HepG2 (cell line): ENCODE measurements around the gene RPL37. TPM values are rescaled to one million over a fixed set of nuclear protein-coding genes. Genes with fewer than 3 reads are reported as not detected.

Source experiments
- ATAC-seq: fragments of 200-7000 bp; cut with Tn5 transposase; 3 replicates; pipeline ENCODE4 v1.9.1; 2020; ENCODE audit warnings: mild to moderate bottlenecking, moderate library complexity
- BruUV-seq: library from RNA; stranded (reverse); fragments of 400-500 nt; replicated peaks from 2 replicates; lab custom pipeline; 2021; lab: Mats Ljungman, UMichigan
- CTCF ChIA-PET: fragments of 300-600 bp; formaldehyde crosslinking; extraction: SDS; loops from one replicate; lab custom pipeline; 2021; ENCODE audit warnings: low total read pairs, inconsistent platforms, low intra/inter-chr PET ratio; lab: Yijun Ruan, JAX
- POLR2A ChIA-PET: fragments of 350-600 bp; sonication (Branson Sonifier 250); formaldehyde crosslinking; loops from one replicate; lab custom pipeline; 2020; ENCODE audit warnings: antibody characterized with exemption, inconsistent platforms; lab: Yijun Ruan, JAX
- DNase-seq: peaks from one replicate; pipeline ENCODE4 v3.0.0-alpha.2; 2015; ENCODE audit warnings: low spot score
- FAIRE-seq: peaks from 3 replicates; lab custom pipeline; 2011; peaks lifted over from hg19 to GRCh38; lab: Jason Lieb, UNC
- H2AFZ ChIP-seq: one replicate; pipeline ENCODE4 v1.6.1; 2011; ENCODE audit warnings: low read length, inconsistent platforms
- H3K27ac ChIP-seq: fragments of 300-600 bp; 3 replicates; pipeline ENCODE4 v1.8.0; 2011; ENCODE audit warnings: mixed run types, mild to moderate bottlenecking, mixed read lengths, low read length, inconsistent platforms; ENCODE audit not compliant: insufficient read depth; ENCODE audit errors: extremely low read length
- H3K27me3 ChIP-seq, 2 experiments: fragments of 200-600 bp in 1 of 2; 2 replicates in 1 of 2; 3 replicates in 1 of 2; pipeline versions ENCODE4 v1.6.0 to v1.8.0; 2011; ENCODE audit warnings: low read length in 2 of 2, mild to moderate bottlenecking in 2 of 2, moderate library complexity in 2 of 2, inconsistent platforms in 1 of 2; ENCODE audit not compliant: insufficient read depth in 2 of 2, control insufficient read depth in 1 of 2
- H3K36me3 ChIP-seq, 2 experiments: fragments of 200-600 bp in 1 of 2; replicated peaks in 1 of 2; 2 replicates in 1 of 2; 3 replicates in 1 of 2; pipeline versions ENCODE4 v1.5.1 to v1.8.0; 2011; ENCODE audit warnings: low read length in 2 of 2, inconsistent platforms in 1 of 2; ENCODE audit not compliant: insufficient read depth in 2 of 2, control insufficient read depth in 1 of 2
- H3K4me1 ChIP-seq: 2 replicates; pipeline ENCODE4 v1.5.1; 2012; ENCODE audit warnings: low read length, inconsistent platforms; ENCODE audit not compliant: insufficient read depth
- H3K4me2 ChIP-seq: 2 replicates; pipeline ENCODE4 v1.6.0; 2011; ENCODE audit warnings: low read depth, low read length, inconsistent platforms
- H3K4me3 ChIP-seq, 3 experiments: fragments of 200-600 bp in 1 of 3; sonication (generic), shearing (Covaris generic) in 1 of 3; replicated peaks in 1 of 3; 2 replicates each; pipeline ENCODE4 v1.5.1; 2011 to 2016; ENCODE audit warnings: low read length in 3 of 3, inconsistent platforms in 2 of 3, low read depth in 2 of 3, mild to moderate bottlenecking in 2 of 3, control low read depth in 1 of 3, mixed read lengths in 1 of 3; ENCODE audit not compliant: insufficient read depth in 1 of 3
- H3K79me2 ChIP-seq: one replicate; pipeline ENCODE4 v1.6.1; 2011; ENCODE audit warnings: low read length, inconsistent platforms; ENCODE audit not compliant: insufficient read depth
- H3K9ac ChIP-seq: 2 replicates; pipeline ENCODE4 v1.6.0; 2011; ENCODE audit warnings: mild to moderate bottlenecking, low read depth, low read length, inconsistent platforms; ENCODE audit not compliant: insufficient read depth
- H3K9me3 ChIP-seq: 2 replicates; pipeline ENCODE4 v1.5.1; 2012; ENCODE audit warnings: mild to moderate bottlenecking, low read length
- H4K20me1 ChIP-seq: 2 replicates; pipeline ENCODE4 v1.6.0; 2011; ENCODE audit warnings: inconsistent platforms, mild to moderate bottlenecking, low read length, moderate library complexity; ENCODE audit not compliant: insufficient read depth
- BRCA1 ChIP-seq: sonication (generic); formaldehyde crosslinking; IDR thresholded peaks from 2 replicates; pipeline ENCODE4 v1.4.0; 2020; ENCODE audit warnings: missing genetic modification reagents
- GATA4 ChIP-seq: sonication (generic); IDR thresholded peaks from 2 replicates; pipeline ENCODE4 v1.6.1; 2016; ENCODE audit warnings: antibody characterized with exemption, low read depth, borderline replicate concordance
- HMGA1 ChIP-seq: sonication (generic); formaldehyde crosslinking; conservative IDR thresholded peaks from 2 replicates; pipeline ENCODE4 v1.4.0; 2020; ENCODE audit warnings: missing genetic modification reagents
- JUNB ChIP-seq: sonication (generic); formaldehyde crosslinking; IDR thresholded peaks from 2 replicates; pipeline ENCODE4 v1.8.0; 2022; ENCODE audit warnings: missing genetic modification reagents, mild to moderate bottlenecking, borderline replicate concordance
- KLF9 ChIP-seq: IDR thresholded peaks from 2 replicates; pipeline ENCODE4 v1.6.1; 2016; ENCODE audit warnings: low read depth
- MYC ChIP-seq: sonication (generic); formaldehyde crosslinking; IDR thresholded peaks from 2 replicates; pipeline ENCODE4 v1.9.0; 2021; ENCODE audit warnings: missing genetic modification reagents, borderline replicate concordance
- NR2F1 ChIP-seq, 2 experiments: fragments of 450-650 bp in 1 of 2; formaldehyde crosslinking in 1 of 2; IDR thresholded peaks; 2 replicates each; pipeline versions ENCODE4 v1.5.0 to v1.6.1; 2016 to 2020; ENCODE audit warnings: mild to moderate bottlenecking in 1 of 2, missing compliant biosample characterization in 1 of 2, missing genetic modification reagents in 1 of 2, moderate library complexity in 1 of 2
- RELA ChIP-seq: sonication (generic); formaldehyde crosslinking; IDR thresholded peaks from 2 replicates; pipeline ENCODE4 v1.4.0; 2020; ENCODE audit warnings: missing genetic modification reagents
- SMAD9 ChIP-seq: sonication (generic); formaldehyde crosslinking; IDR thresholded peaks from 2 replicates; pipeline ENCODE4 v1.5.1; 2020; ENCODE audit warnings: mild to moderate bottlenecking, missing genetic modification reagents
- SMARCC2 ChIP-seq: fragments of 450-650 bp; IDR thresholded peaks from 2 replicates; pipeline ENCODE4 v1.6.1; 2017; ENCODE audit warnings: antibody characterized with exemption, mild to moderate bottlenecking
- SRF ChIP-seq: IDR thresholded peaks from 2 replicates; pipeline ENCODE4 v1.6.1; 2011; ENCODE audit warnings: mild to moderate bottlenecking, low read depth, low read length, moderate library complexity
- SRSF4 ChIP-seq: fragments of 200-400 bp; formaldehyde crosslinking; IDR thresholded peaks from one replicate; pipeline ENCODE4 v1.6.1; 2018; ENCODE audit warnings: mild to moderate bottlenecking, low read depth, low read length, moderate library complexity; ENCODE audit not compliant: poor library complexity, severe bottlenecking
- TCF7L2 ChIP-seq: IDR thresholded peaks from 2 replicates; pipeline ENCODE4 v1.6.1; 2011; ENCODE audit warnings: mild to moderate bottlenecking, low read depth, low read length, moderate library complexity
- ZBTB20 ChIP-seq: sonication (generic); formaldehyde crosslinking; IDR thresholded peaks from 2 replicates; pipeline ENCODE4 v1.8.1; 2023; ENCODE audit warnings: missing genetic modification reagents, low read depth, mild to moderate bottlenecking, borderline replicate concordance
- ZNF749 ChIP-seq: sonication (generic); formaldehyde crosslinking; IDR thresholded peaks from 2 replicates; pipeline ENCODE4 v1.8.0; 2022; ENCODE audit warnings: mild to moderate bottlenecking, missing genetic modification reagents, moderate library complexity, borderline replicate concordance
- whole genome bisulfite sequencing: methylation state at CpG from one replicate; pipeline ENCODE4 v1.1.6; 2017; ENCODE audit warnings: low lambda C conversion rate; 5-methylcytosine and 5-hydroxymethylcytosine counted together
- in situ Hi-C: cut with HindIII; loops from 2 replicates; pipeline ENCODE4 v1.10.0; 2017; ENCODE audit warnings: low pct_unique_long_range_greater_than_20kb; ENCODE audit not compliant: extremely low pct_ligation_motif_present
- intact Hi-C: fragments of 100-400 bp; cut with micrococcal nuclease; formaldehyde crosslinking; loops from one replicate; pipeline ENCODE4 v1.10.0; 2022; ENCODE audit not compliant: unreplicated experiment
- polyA plus RNA-seq, 8 experiments: library from polyadenylated mRNA; depleted of rRNA in 3 of 8; stranded (reverse) in 7 of 8; unstranded in 1 of 8; fragments of >200 nt; fragmentation: Illumina TruSeq in 4 of 8; extraction: Trizol in 4 of 8; gene quantifications; 2 replicates each; pipeline versions ENCODE4 v1.2.1 to v1.2.3, GENCODE V29; 2011 to 2016; ENCODE audit warnings: low read depth in 4 of 8, missing spikeins in 1 of 8, mixed read lengths in 1 of 8; ENCODE audit not compliant: insufficient read depth in 1 of 8
- total RNA-seq, 5 experiments: library from RNA; depleted of rRNA; stranded (reverse); fragments of >200 nt; fragmentation: Illumina TruSeq; extraction: Trizol; gene quantifications; 2 replicates each; pipeline ENCODE4 v1.2.3, GENCODE V29; 2016; ENCODE audit warnings: low read depth in 1 of 5
- TF ChIP-seq, protein P1 (sequence below): sonication (generic); formaldehyde crosslinking; IDR thresholded peaks from 2 replicates; pipeline ENCODE4 v1.4.0; 2020; ENCODE audit warnings: mild to moderate bottlenecking, missing genetic modification reagents
- TF ChIP-seq, protein P2 (sequence below): sonication (generic); formaldehyde crosslinking; IDR thresholded peaks from 2 replicates; pipeline ENCODE4 v1.8.1; 2022; ENCODE audit warnings: mild to moderate bottlenecking, missing genetic modification reagents
- TF ChIP-seq, protein P3 (sequence below): sonication (generic); formaldehyde crosslinking; conservative IDR thresholded peaks from 2 replicates; pipeline ENCODE4 v1.5.0; 2020; ENCODE audit warnings: missing genetic modification reagents

The RPL37 gene
- total and polyA plus RNA-seq, 2 of the 13 experiments (the other 11 are each of a cell fraction or from before 2014, with no cell fraction given): 1,981 to 3,367 TPM

DNA sequence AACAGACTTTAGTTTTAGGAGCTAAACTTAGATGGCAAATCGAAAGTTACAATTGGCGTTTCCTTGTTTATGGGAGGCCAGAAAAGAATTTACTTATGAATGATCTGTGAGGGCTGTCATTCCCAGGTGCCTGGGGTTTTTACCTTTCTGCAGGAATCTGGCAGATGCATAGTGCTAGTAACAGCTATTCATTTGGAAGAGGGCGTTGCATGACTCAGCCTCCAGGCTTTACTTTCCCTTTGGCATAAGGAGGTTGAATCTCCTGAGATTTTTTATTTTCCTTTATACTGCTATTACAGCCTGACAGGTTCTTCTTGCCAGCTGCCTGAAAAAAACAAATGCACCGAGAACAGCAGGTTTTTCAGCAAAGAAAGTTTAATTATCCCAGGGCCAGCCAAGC, 36.2 kb upstream of the RPL37 start (continued):
- TF ChIP-seq MYC (CRISPR knock-in tag): no peak
- no peak for TF ChIP-seq KLF9 (CRISPR knock-in tag)

DNA sequence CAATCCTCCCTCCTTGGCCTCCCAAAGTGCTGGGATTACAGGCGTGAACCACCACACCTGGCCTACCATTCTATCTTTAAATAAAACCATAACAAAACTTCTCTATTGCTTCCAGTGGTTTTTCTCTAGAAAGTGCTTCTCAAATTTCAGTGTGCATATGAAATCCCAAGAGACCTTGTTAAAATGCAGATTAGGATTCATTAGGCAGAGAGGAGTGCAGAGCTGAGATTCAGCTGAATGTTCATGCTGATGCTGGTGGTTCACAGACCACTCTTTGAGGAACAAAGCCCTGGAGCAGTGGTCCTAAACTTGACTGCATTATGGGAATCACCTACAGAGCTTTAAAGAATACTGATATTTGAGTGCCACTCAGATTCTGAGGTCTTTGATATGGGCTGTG, 34.4 kb upstream of the RPL37 start:
- intact Hi-C loops (no loop called here), in situ Hi-C loops (no loop called here)
- no peaks in the 10 kb centered on the region for H3K9me3 ChIP-seq
- H2AFZ ChIP-seq: no peak overlapping the region
- H3K36me3 ChIP-seq: no peaks in the 10 kb centered on the region
- no TSS peak for BruUV-seq
- H3K9ac ChIP-seq: no peak overlapping the region
- no peaks in the 10 kb centered on the region for H4K20me1 ChIP-seq
- no peaks in the 10 kb centered on the region for H3K79me2 ChIP-seq
- ATAC-seq: no peak
- no peak for DNase-seq
- POLR2A ChIA-PET: no interaction called here
- WGBS: 54% methylated on average over 1 of the region's 1 CpG
- H3K4me1 ChIP-seq: no peaks in the 10 kb centered on the region
- H3K4me2 ChIP-seq: no peak overlapping the region
- no peak overlapping the region for H3K4me3 ChIP-seq
- no peak for FAIRE-seq
- H3K27ac ChIP-seq: no peak overlapping the region
- peaks cover 0 to 1% of the 10 kb centered on the region in 2 experiments; a peak in 2 of 5 replicates for H3K27me3 ChIP-seq
- CTCF ChIA-PET: no interaction called here
- TF ChIP-seq ZBTB20 (CRISPR knock-in tag) (no peak), RELA (CRISPR knock-in tag) (no peak), HMGA1 (CRISPR knock-in tag) (no peak), SRF (no peak), BRCA1 (CRISPR knock-in tag) (no peak), NR2F1 (CRISPR knock-in tag; IDR thresholded peaks at IDR 0.05) (no peak), TCF7L2 (no peak), SRSF4 (no peak), ZNF749 (CRISPR knock-in tag) (no peak), SMAD9 (no peak), GATA4 (no peak), JUNB (CRISPR knock-in tag) (no peak), SMARCC2 (no peak)
- TF ChIP-seq, protein P1, sequence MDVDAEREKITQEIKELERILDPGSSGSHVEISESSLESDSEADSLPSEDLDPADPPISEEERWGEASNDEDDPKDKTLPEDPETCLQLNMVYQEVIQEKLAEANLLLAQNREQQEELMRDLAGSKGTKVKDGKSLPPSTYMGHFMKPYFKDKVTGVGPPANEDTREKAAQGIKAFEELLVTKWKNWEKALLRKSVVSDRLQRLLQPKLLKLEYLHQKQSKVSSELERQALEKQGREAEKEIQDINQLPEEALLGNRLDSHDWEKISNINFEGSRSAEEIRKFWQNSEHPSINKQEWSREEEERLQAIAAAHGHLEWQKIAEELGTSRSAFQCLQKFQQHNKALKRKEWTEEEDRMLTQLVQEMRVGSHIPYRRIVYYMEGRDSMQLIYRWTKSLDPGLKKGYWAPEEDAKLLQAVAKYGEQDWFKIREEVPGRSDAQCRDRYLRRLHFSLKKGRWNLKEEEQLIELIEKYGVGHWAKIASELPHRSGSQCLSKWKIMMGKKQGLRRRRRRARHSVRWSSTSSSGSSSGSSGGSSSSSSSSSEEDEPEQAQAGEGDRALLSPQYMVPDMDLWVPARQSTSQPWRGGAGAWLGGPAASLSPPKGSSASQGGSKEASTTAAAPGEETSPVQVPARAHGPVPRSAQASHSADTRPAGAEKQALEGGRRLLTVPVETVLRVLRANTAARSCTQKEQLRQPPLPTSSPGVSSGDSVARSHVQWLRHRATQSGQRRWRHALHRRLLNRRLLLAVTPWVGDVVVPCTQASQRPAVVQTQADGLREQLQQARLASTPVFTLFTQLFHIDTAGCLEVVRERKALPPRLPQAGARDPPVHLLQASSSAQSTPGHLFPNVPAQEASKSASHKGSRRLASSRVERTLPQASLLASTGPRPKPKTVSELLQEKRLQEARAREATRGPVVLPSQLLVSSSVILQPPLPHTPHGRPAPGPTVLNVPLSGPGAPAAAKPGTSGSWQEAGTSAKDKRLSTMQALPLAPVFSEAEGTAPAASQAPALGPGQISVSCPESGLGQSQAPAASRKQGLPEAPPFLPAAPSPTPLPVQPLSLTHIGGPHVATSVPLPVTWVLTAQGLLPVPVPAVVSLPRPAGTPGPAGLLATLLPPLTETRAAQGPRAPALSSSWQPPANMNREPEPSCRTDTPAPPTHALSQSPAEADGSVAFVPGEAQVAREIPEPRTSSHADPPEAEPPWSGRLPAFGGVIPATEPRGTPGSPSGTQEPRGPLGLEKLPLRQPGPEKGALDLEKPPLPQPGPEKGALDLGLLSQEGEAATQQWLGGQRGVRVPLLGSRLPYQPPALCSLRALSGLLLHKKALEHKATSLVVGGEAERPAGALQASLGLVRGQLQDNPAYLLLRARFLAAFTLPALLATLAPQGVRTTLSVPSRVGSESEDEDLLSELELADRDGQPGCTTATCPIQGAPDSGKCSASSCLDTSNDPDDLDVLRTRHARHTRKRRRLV (CRISPR knock-in tag): no peak
- TF ChIP-seq, protein P2, sequence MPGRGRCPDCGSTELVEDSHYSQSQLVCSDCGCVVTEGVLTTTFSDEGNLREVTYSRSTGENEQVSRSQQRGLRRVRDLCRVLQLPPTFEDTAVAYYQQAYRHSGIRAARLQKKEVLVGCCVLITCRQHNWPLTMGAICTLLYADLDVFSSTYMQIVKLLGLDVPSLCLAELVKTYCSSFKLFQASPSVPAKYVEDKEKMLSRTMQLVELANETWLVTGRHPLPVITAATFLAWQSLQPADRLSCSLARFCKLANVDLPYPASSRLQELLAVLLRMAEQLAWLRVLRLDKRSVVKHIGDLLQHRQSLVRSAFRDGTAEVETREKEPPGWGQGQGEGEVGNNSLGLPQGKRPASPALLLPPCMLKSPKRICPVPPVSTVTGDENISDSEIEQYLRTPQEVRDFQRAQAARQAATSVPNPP (CRISPR knock-in tag): no peak
- TF ChIP-seq, protein P3, sequence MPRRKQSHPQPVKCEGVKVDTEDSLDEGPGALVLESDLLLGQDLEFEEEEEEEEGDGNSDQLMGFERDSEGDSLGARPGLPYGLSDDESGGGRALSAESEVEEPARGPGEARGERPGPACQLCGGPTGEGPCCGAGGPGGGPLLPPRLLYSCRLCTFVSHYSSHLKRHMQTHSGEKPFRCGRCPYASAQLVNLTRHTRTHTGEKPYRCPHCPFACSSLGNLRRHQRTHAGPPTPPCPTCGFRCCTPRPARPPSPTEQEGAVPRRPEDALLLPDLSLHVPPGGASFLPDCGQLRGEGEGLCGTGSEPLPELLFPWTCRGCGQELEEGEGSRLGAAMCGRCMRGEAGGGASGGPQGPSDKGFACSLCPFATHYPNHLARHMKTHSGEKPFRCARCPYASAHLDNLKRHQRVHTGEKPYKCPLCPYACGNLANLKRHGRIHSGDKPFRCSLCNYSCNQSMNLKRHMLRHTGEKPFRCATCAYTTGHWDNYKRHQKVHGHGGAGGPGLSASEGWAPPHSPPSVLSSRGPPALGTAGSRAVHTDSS (CRISPR knock-in tag): no peak
